ENCODE measurements around the gene ROBO2.

ROBO2 gene

GRCh38 chr3:77189258-77189657 is 149.4 kb downstream of the ROBO2 start:
- no peak for DNase-seq (ENCODE audit: low read depth in 2 of 2)

GRCh38 chr3:77189684-77190083 is 149.8 kb downstream of the ROBO2 start:
- no peak for DNase-seq (ENCODE audit: low read depth in 2 of 2)

- no peak for DNase-seq (ENCODE audit: low read depth in 2 of 2)
Measured at GRCh38 chr3:77190374-77190773, 150.5 kb downstream of the ROBO2 start.

GRCh38 chr3:77191014-77191413 is 151.1 kb downstream of the ROBO2 start:
- DNase-seq (ENCODE audit: low read depth in 2 of 2): no peak

- no peak for DNase-seq (ENCODE audit: low read depth in 2 of 2)
Measured at GRCh38 chr3:77191640-77192039, 151.7 kb downstream of the ROBO2 start.

- no peak for DNase-seq (ENCODE audit: low read depth in 2 of 2)
Measured at GRCh38 chr3:77195766-77196545, 156.1 kb downstream of the ROBO2 start.

- no peak for DNase-seq (ENCODE audit: low read depth in 2 of 2)
Measured at GRCh38 chr3:77197408-77197807, 157.5 kb downstream of the ROBO2 start.

GRCh38 chr3:77203851-77204250 is 164.0 kb downstream of the ROBO2 start:
- DNase-seq (ENCODE audit: low read depth in 2 of 2): no peak

GRCh38 chr3:77204788-77205187 is 164.9 kb downstream of the ROBO2 start:
- no peak for DNase-seq (ENCODE audit: low read depth in 2 of 2)

- DNase-seq (ENCODE audit: low read depth in 2 of 2): no peak
Measured at GRCh38 chr3:77207753-77208152, 167.9 kb downstream of the ROBO2 start.

GRCh38 chr3:77222701-77223100 is 182.8 kb downstream of the ROBO2 start:
- no peak for DNase-seq (ENCODE audit: low read depth in 2 of 2)

- no peak for DNase-seq (ENCODE audit: low read depth in 2 of 2)
Measured at GRCh38 chr3:77227567-77227966, 187.7 kb downstream of the ROBO2 start.

- DNase-seq (ENCODE audit: low read depth in 2 of 2): no peak
Measured at GRCh38 chr3:77232557-77232956, 192.7 kb downstream of the ROBO2 start.

- DNase-seq (ENCODE audit: low read depth in 2 of 2): no peak
Measured at GRCh38 chr3:77234004-77234403, 194.1 kb downstream of the ROBO2 start.

GRCh38 chr3:77236118-77236517 is 196.2 kb downstream of the ROBO2 start:
- DNase-seq (ENCODE audit: low read depth in 2 of 2): no peak

- no peak for DNase-seq (ENCODE audit: low read depth in 2 of 2)
Measured at GRCh38 chr3:77240072-77240650, 200.3 kb downstream of the ROBO2 start.

- DNase-seq (ENCODE audit: low read depth in 2 of 2): no peak
Measured at GRCh38 chr3:77242371-77242770, 202.5 kb downstream of the ROBO2 start.

GRCh38 chr3:77244981-77245380 is 205.1 kb downstream of the ROBO2 start:
- DNase-seq (ENCODE audit: low read depth in 2 of 2): no peak

GRCh38 chr3:77247061-77247460 is 207.2 kb downstream of the ROBO2 start:
- DNase-seq (ENCODE audit: low read depth in 2 of 2): no peak

GRCh38 chr3:77247817-77248216 is 207.9 kb downstream of the ROBO2 start:
- no peak for DNase-seq (ENCODE audit: low read depth in 2 of 2)

- DNase-seq (ENCODE audit: low read depth in 2 of 2): no peak
Measured at GRCh38 chr3:77248420-77248819, 208.5 kb downstream of the ROBO2 start.

GRCh38 chr3:77251136-77251535 is 211.2 kb downstream of the ROBO2 start:
- DNase-seq (ENCODE audit: low read depth in 2 of 2): no peak

- no peak for DNase-seq (ENCODE audit: low read depth in 2 of 2)
Measured at GRCh38 chr3:77254967-77255831, 215.3 kb downstream of the ROBO2 start.
